HG03378 (cell line): Measurements from ENCODE around the gene NCLN.
"Not testable (repeated sequence)": the region's sequence is repeated elsewhere in the genome, so short reads cannot be mapped to it uniquely, and the experiment has no call there.

Source experiments
- ATAC-seq: cut with Tn5 transposase; IDR thresholded peaks from one replicate; pipeline ENCODE4 v1.9.1; 2021; ENCODE audit warnings: mild to moderate bottlenecking, moderate library complexity; ENCODE audit not compliant: unreplicated experiment

NCLN gene

DNA sequence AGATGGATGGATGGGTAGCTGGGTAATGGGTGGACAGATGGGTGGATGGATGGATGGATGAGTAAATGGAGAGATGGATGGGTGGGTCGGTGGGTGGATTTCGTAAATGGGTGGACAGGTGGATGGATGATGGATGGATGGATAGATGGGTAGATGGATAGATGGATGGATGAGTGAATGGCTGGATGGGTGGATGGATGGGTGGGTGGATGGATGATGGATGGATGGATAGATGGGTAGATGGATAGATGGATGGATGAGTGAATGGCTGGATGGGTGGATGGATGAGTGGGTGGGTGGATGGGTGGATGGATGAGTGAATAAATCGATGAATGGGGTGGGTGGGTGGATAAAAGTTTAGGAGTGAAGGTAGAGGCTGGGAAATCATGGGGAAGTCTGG lies 31.3 kb upstream of the NCLN start:
- ATAC-seq: not testable (repeated sequence)

DNA sequence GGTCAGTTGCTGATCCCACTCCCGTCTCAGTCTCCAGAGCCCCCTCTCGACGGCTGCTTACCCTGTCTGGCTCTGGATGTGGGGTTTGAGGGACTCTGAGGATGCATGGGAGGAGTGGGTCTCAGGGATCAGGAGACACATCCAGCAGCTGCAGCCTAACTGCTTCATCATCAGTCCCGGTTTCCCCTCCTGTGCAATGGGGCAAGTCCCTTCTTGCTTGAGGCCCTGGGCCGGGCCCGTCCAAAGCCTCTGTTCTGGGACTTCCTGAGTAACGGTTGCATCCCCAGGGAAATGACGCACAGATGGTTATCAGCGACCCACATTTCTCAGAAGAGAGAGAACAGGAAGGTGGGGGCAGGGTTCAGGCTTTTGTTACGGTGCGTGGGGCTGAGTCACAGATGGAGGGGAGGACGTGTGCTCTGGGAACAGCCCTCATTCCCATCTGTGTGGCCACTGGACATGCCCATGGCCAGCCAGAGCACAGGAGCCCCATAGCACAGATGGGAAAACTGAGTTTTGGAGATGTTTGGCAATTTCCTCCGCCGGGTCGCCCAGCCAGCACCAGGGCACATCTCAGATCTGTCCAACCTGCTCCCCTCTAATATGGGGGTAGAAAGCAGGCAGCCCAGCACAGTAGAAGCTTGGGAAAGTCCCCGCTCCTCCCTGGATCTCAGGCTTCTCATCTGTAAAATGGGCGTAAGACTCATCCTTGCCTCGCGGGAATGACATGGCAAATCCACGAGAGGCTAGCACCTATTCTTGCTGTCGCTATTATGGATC lies 30.6 kb upstream of the NCLN start:
- ATAC-seq: no peak

DNA sequence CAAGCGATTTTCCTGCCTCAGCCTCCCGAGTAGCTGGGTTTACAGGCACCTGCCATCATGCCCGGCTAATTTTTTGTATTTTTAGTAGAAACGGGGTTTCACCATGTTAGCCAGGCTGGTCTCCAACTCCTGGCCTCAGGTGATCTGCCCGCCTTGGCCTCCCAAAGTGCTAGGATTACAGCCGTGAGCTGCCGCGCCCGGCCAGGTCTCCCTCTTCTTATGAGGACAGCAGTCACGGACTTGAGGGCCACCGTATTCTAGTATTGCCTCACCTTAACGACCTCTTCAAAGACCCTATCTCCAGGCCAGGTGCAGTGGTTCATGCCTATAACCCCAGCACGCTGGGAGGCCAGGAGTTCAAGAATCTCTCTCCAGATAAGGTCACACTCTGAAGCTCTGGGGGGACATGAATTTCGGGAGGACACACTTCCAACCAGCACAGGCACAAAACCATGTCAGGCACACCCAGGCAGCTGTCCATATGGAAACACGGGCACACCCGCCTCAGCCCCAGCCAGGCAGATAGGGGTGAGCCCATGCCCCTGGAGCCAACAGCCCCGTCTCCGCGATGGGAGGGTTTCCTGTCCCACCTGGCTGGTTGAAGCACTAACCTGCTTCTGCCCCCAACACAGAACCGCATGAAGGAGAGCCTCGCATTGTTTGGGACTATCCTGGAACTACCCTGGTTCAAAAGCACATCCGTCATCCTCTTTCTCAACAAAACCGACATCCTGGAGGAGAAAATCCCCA lies 28.5 kb upstream of the NCLN start:
- no peak for ATAC-seq

DNA sequence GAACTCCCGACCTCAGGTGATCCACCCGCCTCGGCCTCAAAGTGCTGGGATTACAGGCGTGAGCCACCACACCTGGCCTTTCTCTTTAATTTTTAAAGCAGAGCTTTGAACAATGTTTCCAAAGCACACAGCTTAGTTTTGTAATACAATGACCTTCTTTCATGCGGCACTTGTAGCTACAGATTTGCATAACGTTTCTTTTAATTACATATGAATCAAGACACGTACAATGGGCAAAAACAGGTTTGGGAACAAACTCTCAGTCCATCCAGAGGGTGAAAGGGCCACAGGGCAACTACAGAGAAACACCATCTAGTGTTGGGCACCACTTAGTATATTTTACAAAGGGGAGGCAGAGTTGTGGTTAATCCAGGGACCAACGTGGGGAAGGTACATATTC lies 26.2 kb upstream of the NCLN start:
- no peak for ATAC-seq

DNA sequence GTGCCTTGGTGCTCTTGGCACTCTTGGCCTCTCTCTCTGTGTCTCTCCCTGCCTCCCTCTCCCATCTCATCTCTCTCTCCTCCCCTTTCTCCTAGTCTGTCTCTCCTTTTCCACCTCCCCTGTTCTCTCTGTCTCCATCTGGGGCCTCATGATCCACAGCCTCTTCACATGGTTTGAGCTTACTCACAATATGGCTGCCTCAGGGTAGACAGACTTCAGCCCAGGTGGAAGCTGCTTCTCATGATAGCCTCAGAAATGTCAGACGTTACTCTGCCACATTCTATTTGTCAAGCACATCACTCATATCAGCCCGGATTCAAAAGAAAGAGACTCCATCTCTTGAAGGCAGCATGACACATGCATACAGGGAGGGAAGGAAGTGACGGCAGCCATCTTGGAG lies 25.5 kb upstream of the NCLN start:
- ATAC-seq: no peak

DNA sequence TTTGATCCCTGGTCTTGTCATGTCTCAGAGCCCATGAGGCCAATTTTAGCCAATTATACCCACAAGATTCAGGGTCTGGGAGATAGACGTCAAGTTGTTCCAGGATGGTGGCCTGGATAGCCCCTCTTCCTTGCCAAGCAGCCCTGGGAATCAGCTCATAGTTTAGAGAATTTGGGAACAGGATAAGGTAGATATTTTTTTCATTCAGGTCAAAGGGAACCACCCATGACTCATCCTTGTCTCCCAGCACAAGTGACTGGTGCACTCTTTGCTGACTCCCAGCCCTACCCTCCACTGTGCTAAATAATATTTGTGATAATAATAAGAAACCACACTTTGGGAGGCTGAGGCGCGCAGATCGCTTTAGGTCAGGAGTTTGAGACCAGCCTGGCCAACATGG lies 24.3 kb upstream of the NCLN start:
- no peak for ATAC-seq

DNA sequence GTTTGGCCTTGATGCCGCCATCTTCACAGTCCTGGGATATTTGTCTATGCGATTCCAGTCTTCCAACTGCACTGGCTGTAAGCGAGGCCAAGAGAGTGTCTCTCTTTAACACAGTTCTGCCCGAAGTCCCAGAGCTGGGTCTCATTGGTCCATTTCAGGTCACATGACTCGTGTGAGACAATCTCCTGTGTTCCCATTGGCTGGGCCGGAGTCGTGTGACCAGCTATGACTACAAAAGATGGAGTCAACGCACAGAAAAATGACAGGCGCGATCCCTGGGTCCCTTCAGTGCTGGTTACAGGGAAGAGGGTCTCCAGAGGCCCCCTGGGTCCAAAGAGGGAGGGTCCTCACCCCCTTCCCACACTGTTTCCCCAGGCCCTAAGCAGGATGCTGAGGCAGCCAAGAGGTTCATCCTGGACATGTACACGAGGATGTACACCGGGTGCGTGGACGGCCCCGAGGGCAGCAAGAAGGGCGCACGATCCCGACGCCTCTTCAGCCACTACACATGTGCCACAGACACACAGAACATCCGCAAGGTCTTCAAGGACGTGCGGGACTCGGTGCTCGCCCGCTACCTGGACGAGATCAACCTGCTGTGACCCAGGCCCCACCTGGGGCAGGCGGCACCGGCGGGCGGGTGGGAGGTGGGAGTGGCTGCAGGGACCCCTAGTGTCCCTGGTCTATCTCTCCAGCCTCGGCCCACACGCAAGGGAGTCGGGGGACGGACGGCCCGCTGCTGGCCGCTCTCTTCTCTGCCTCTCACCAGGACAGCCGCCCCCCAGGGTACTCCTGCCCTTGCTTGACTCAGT lies 23.1 kb upstream of the NCLN start:
- no peak for ATAC-seq

DNA sequence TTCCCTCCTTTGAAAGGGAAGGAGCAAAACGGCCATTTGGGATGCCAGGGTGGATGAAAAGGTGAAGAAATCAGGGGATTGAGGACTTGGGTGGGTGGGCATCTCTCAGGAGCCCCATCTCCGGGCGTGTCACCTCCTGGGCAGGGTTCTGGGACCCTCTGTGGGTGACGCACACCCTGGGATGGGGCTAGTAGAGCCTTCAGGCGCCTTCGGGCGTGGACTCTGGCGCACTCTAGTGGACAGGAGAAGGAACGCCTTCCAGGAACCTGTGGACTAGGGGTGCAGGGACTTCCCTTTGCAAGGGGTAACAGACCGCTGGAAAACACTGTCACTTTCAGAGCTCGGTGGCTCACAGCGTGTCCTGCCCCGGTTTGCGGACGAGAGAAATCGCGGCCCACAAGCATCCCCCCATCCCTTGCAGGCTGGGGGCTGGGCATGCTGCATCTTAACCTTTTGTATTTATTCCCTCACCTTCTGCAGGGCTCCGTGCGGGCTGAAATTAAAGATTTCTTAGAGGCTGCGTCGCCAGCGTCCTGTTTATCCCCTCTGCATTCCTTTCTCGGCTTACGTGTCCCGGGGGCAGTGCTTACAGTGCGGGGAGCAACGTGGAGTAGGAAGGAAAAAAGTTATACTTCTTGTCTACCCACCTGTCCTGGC lies 22.4 kb upstream of the NCLN start:
- no peak for ATAC-seq

DNA sequence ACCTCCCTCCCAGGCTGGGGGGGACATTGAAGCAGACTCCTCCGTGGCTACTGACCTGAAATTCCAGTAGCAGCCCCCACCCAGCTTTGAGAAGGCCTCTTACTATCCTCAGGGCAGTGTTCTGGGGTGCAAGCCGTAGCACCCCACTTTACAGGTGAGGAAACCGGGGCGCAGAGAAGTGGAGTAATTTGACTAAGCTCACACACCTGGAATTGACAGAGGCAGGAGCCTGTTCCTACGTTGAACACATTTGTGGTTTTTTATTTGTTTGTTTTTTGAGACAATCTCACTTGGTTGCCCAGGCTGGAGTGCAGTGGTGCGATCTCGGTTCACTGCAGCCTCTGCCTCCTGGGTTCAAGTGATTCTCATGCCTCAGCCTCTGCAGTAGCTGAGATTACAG lies 21.8 kb upstream of the NCLN start:
- no peak for ATAC-seq

DNA sequence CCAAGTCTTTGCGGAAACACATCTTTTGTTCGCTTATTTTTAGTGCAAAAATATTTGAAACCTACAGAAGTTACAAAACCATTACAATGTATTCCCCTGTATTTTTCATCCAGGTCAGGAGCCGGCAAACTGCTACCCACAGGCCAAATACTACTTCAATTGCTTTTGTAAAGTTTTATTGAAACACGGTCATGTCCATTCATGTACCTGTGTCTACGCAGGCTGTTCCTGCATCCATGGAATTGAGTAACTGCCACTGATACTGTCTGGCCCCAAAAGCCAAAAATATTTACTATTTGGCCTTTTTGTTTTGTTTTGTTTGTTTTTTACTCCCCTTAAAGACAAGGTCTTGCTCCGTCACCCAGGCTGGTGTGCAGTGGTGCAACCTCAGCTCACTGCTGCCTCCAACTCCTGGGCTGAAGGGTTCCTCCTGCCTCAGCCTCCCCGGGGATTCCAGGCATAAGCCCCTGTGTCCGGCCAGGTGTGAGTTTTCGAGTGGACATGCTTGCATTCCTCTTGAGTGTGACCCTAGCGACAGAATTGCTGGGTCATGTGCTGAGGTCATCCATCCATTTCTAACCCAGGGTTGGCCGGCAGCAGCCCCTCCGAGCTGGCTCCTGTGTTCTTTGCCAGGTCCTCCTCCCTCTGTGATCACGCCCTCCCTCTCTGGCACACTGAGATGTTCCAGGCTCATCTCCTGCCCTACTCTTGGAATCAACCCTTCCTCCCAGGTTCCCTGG lies 18.0 kb upstream of the NCLN start:
- ATAC-seq: no peak

DNA sequence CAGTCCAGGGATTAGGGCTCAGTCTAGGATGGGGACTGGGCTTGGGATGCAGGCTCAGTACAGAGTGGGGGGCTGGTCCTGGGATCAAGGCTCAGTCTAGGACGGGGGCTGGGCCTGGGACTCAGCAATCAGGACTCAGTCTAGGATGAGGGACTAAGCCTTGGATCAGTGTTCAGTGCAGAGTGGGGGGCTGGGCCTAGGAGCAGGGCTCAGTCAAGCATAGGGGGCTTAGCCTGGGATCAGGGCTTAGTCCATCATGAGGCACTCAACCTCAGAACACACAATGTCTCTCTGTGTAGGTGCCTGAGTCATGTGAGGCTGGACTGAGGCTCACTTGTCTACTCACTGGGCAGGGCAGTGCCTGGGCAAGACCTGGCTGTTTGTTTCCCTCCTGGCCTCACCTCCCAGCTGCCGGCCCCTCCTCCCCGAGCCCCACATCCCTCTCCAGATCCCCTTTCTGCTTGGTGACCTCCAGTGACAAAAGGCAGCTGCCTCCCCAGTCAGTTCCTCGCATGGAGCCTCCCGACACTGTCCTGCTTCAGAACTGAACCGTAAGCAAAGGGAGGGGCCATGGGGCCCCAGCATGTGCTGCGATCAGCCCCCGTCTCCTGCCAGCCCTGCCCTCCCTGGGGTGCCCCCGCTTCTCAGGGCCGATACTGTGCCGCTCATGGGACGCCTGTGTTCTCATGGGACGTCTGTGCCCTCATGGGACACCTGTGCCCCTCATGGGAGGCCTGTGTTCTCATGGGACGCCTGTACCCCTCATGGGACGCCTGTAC lies 13.6 kb upstream of the NCLN start:
- ATAC-seq: no peak

DNA sequence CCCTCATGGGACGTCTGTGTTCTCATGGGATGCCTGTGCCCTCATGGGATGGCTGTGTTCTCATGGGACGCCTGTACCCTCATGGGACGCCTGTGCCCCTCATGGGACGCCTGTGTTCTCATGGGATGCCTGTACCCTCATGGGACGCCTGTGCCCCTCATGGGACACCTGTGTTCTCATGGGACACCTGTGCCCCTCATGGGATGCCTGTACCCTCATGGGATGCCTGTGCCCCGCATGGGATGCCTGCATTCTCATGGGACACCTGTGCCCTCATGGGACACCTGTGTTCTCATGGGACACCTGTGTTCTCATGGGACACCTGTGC lies 13.1 kb upstream of the NCLN start:
- not testable (repeated sequence) for ATAC-seq

DNA sequence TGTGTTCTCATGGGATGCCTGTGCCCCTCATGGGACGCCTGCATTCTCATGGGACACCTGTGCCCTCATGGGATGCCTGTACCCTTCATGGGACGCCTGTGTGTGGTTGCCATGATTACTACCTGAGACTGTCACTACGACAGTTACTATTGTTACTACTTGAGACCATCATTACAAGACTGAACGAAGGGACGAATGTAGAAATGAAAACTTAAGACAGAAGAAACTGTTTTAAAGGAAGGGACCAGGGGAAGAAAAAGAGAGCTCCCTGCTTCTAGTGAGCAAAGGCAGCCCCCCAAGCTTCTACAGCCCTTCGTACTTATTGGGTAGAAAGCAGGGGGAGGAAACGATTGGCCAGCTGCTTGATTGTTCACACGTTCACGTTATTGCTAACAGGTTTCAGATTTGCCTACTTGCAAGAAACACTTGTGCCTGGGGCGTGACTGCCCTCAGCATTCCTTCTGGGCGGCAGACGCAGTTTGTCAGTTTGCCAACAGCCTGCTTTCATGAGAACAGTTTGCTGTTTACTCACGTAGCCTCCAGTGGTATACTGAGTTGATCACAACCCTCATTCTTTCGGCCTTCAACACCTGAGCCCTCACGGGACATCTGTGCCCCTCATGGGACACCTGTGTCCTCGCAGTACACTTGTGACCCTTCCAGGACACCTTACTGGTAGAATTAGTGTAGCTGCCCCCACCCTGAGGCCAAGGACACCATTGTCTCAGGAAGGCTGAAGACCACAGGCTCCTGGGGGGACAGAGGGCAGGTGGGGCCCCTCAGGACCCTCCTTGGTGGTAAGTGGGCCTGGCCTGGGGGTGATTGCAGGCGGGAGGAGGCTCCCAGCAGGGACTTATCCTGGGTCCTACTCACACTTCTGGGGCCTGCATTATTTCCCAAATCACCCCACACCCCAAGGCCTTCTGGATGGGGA lies 9.7 kb upstream of the NCLN start:
- no peak for ATAC-seq

DNA sequence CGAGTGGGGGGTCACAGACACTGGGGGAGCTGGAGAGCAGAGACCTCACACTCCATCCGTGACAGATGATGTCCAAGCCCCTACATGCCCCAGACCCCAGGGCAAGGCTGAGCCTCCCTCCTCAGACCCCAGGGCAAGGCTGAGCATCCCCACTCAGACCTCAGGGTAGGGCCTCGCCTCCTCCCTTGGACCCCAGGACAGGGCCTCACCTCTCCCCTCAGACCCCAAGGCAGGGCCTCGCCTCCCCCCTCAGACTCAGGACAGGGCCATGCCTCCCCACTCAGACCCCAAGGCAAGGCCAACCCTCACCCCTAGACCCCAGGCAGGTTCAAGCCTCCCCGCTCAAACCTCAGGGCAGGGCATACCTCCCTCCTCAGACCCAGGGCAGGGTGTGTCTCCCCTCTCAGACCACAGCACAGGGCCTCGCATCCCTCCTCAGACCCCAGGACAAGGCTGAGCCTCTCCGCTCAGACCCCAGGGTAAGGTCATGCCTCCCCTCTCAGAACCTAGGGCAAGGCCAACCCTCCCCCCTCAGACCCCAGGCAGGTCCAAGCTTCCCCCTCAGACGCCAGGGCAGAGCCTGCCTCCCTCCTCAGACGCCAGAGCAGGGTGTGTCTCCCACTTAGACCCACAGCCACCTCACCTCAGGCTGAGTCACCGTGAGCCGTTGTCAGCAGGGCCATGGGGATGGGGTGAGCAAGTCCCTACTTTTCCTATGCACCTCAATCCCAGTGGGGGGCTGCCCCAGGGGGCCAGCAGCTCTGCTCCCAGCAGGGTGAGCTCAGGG lies 8.8 kb upstream of the NCLN start:
- ATAC-seq: no peak

DNA sequence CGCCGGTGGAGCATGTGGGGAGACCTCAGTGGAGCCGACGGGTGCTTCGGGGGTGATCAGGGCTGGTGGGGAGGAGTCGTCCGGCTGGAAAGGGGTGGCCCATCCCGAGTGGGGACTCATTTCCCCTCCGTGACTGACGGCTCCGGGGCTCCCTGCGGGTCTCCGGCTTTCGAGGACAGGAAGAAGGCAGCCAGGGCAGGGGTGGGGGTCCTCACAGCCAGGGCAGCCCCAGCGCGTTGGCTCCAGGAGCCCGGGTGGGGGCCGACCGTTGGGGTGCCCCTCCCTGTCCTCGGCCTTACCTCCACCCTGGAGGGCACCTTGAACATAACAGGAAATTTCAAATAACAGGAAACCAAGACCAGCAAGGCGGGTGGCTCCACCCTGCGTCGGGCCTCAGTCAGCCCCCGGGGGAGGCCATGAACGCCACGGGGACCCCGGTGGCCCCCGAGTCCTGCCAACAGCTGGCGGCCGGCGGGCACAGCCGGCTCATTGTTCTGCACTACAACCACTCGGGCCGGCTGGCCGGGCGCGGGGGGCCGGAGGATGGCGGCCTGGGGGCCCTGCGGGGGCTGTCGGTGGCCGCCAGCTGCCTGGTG lies 7.3 kb upstream of the NCLN start, which contains the start of gene S1PR4:
S1PR4 (plus strand) TSS at position 393 of the 596 bp plus-strand sequence; CDS start at position 417, 24 bp downstream.
- peak; percentile 44 for ATAC-seq

DNA sequence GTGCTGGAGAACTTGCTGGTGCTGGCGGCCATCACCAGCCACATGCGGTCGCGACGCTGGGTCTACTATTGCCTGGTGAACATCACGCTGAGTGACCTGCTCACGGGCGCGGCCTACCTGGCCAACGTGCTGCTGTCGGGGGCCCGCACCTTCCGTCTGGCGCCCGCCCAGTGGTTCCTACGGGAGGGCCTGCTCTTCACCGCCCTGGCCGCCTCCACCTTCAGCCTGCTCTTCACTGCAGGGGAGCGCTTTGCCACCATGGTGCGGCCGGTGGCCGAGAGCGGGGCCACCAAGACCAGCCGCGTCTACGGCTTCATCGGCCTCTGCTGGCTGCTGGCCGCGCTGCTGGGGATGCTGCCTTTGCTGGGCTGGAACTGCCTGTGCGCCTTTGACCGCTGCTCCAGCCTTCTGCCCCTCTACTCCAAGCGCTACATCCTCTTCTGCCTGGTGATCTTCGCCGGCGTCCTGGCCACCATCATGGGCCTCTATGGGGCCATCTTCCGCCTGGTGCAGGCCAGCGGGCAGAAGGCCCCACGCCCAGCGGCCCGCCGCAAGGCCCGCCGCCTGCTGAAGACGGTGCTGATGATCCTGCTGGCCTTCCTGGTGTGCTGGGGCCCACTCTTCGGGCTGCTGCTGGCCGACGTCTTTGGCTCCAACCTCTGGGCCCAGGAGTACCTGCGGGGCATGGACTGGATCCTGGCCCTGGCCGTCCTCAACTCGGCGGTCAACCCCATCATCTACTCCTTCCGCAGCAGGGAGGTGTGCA lies 6.6 kb upstream of the NCLN start:
- ATAC-seq: peak; percentile 6
